Measurements from ENCODE around the gene UBR3.

The UBR3 gene

DNA sequence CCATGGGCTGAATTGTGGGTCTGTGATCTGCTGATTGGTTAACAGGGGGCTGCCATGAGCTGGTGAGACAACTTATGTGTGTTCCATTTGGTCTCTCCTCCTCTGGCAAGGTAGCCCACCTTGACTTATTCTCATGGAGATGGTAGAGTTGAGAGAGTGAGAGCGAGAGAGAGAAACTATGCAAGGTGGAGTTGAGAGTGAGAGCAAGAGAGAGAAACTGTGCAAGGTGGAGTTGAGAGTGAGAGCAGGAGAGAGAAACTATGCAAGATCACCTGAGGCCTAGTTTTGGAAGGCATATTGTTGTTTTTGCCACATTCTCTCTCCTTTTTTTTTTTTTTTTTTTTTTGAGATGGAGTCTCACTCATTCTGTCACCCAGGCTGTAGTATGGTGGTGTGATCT lies 155.7 kb downstream of the UBR3 start:
- DNase-seq (ENCODE audit: insufficient read length, low spot score) = no peak
- FAIRE-seq = no peak

DNA sequence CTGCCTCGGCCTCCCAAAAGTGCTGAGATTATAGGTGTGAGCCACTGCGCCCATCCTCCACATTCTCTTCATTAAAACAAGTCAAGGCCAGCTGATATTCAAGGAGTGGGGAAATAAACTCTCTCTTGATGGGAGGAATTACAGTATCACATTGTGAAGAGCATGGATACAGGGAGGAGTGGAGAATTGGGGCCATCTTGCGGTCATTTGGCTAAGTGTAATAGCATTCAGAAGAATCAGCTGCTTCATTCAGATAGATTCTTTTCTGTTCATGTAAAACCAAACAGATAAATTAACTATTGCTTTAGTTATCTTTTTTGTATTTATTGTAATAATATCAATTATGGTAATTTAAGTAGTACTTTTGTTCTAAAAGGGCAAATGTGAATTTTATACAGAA lies 156.3 kb downstream of the UBR3 start:
- DNase-seq (ENCODE audit: insufficient read length, low spot score) (no peak), FAIRE-seq (no peak)

DNA sequence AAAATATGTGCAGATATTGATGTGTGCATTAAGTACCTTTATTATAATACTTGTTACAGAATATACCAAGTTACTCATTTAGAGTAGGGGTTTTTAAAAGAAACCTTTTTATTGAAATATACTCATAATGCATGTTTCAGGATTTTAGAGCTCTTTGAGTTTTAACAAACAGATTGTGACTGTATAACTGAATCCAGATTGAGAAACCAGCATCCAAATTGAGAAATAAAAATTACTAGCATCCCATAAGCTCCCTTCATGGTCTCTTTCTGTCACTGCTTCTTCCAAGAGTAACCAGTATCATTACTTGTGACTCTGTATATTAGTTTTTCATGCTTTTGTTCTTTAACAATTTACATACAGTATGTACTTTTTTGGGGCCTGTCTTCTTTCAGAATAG lies 156.9 kb downstream of the UBR3 start:
- no peak for DNase-seq (ENCODE audit: insufficient read length, low spot score)
- no peak for FAIRE-seq

DNA sequence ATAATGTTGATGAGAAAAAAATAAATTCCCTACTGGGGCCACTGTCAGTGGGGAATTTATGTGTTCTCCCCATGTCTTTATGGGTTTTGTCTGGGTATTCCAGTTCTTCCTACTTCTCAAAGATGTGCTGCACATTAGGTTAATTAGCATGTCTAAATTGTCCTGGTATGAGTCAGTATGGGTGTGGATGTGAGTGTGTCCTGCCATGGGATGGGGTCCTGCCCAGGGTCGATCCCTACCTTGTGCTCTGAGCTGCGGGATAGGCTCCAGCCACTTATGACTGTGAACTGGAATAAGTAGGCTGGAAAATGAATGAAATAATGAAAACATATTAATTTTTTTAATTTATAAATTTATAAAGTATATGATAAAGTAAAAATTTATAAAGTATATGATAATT lies 167.5 kb downstream of the UBR3 start:
- DNase-seq (ENCODE audit: insufficient read length, low spot score) = no peak
- no peak for FAIRE-seq

DNA sequence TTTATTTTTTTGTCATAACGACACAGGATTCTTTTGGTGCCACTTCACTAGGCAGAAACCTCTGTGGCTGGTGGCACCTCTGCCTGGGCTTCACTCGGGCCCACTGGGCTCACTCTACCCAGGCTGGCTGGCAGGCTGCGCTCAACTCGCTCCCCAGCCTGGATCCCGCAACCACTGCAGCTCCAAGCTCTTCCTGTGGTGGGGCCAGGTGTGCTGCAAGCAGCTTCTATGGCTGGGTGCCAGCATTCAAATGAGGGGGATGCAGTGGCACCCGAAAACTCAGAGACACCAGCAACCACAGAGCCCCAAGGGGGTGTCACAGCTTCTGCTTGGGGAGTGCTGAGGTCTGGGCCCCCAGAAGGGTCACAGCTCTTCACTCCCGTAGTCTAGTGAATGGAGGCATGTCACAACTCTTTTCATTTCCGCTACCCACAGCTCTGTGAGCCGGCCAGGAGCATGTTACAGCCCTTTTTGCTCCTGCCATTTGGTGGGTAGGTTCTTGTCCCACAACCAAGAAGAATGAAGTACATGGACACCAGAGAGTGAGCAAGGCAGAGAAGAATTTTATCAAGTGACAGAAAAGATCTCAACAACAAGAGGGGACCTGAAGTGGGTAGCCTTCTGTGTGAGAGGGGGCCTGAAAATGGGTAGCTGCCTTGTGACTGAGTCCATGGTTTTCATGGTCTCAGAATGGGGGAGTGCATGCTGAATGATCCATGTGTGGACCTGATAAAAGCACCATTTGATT lies 170.1 kb downstream of the UBR3 start:
- DNase-seq (ENCODE audit: insufficient read length, low spot score) (no peak), FAIRE-seq (no peak)

DNA sequence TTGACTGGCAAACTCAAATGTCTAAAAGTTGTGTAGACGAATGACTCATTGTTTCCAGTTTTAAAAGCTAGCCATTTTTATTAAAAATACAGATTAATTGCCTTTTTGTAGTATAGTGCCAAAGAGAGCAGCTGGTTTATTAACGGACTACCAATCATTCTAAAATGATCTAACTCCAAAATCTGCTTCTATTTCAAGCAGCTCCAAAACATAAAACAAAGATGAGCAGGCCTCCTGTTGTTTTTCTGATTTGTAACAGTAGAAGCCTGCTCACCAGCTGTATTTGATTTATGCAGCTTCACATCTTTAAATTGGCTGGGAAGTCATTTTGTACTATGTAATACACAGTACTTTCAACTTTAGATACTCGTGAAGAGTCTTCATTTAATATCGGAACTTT lies 171.8 kb downstream of the UBR3 start:
- DNase-seq (ENCODE audit: insufficient read length, low spot score) (no peak), FAIRE-seq (no peak)

DNA sequence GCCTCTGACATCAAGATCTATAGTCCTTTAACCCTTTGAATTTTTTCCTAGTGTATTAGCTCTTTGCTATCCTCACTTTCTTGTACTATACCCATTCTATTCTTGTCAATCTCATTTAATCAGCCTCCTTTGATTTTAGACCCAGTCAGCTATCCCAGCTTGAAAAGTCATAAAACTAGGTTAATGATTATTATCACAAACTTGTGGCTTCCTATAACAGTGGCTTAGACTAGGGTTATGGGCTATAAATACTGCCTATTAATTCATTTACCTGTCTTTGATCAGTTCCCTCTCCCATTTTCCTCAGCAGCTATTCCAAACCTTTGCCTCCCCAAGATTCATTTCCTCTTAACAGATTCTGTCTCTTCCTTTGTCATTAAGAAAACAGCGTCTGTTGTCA lies 174.8 kb downstream of the UBR3 start:
- FAIRE-seq = no peak
- DNase-seq (ENCODE audit: insufficient read length, low spot score) = no peak

DNA sequence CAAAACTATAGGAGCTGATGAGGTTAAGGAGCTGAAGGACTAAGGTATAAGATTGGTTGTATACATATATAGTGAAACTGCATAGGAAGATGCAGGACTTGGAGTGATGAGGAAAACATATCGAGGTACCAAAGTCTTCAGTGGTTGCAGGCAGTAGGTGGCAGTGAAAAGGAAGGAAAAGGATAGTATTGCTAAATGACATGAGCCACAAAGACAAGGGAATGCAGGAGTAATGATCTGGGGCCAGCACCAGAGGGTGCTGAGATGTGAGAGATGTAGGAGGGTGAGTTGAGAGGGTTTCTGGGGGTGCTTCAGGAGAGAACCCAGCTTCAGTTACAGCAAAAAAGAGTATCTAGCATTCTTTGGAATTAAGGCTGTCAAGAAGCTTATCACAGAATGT lies 178.4 kb downstream of the UBR3 start:
- DNase-seq (ENCODE audit: insufficient read length, low spot score) = no peak
- no peak for FAIRE-seq

DNA sequence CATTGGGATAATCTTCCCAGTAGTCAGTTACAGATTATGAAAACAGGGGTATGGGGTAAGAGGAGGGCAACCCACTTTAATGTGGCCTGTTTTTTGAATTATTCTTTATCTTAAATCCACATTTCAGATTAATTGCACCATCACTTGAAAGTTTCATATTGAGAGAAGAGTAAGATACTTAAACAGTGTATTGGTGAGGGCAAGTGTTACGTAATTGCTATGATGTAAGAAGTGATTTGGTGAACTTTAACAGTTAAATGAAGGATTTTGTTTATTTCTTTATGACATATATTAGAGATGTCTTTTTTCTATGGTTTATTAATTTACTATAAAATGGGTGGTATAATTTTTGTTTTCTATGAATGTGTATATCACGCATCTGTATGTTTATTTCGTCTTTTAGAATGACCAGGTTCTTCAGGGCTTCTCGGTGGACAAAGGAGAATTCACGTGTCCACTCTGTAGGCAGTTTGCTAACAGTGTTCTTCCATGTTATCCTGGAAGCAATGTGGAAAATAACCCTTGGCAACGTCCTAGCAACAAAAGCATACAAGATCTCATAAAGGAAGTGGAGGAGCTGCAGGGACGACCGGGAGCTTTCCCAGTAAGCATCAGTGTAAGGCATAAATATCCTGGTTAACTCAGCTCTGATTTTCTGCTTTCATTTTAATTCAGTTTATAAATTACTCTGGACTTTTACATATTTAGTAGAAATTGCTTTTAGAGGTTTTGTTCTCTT lies 179.5 kb downstream of the UBR3 start:
- FAIRE-seq = no peak

DNA sequence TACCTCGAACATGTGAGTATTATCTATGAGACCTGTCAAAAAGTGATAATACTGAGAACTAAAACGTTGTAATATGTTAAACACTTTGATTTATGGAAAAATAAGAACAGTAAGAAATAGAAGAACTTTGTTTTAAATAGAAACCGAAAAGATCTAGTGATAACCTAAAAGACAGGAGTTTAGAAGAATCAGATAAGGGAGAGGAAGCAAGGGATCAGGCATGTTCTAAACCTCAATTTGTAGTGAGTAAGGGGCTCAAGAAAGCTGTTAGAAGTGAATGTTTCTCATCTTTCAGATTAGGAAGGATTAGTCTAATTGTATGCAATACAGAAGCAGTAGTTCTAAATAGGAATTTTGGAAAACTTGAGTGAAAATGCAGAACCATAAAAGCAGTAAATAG lies 182.0 kb downstream of the UBR3 start:
- FAIRE-seq = peak; percentile 68
- no peak for DNase-seq (ENCODE audit: insufficient read length, low spot score)

More for the DNA sequence above, 179.5 kb downstream of the UBR3 start:
- DNase-seq (ENCODE audit: insufficient read length, low spot score) = no peak

DNA sequence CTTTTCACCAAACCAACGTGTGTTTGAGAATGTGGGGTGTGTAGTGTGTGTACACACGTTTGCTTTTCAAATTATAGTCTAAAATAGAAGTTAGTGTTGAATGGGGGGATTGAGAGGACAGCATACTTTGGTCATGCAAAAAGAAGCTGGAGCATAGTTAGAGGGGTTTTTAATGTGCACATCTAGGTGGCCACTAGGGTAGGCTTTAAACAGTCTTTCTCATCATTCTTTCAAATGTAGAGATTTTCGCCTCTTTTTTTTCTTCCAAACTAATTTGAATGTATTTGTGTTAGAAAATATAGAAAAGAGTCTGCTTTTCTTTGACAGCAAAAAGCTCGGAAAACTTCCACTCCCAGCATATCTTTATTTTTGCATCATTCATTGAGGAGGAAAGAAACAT lies 185.5 kb downstream of the UBR3 start:
- FAIRE-seq (no peak), DNase-seq (ENCODE audit: insufficient read length, low spot score) (no peak)

DNA sequence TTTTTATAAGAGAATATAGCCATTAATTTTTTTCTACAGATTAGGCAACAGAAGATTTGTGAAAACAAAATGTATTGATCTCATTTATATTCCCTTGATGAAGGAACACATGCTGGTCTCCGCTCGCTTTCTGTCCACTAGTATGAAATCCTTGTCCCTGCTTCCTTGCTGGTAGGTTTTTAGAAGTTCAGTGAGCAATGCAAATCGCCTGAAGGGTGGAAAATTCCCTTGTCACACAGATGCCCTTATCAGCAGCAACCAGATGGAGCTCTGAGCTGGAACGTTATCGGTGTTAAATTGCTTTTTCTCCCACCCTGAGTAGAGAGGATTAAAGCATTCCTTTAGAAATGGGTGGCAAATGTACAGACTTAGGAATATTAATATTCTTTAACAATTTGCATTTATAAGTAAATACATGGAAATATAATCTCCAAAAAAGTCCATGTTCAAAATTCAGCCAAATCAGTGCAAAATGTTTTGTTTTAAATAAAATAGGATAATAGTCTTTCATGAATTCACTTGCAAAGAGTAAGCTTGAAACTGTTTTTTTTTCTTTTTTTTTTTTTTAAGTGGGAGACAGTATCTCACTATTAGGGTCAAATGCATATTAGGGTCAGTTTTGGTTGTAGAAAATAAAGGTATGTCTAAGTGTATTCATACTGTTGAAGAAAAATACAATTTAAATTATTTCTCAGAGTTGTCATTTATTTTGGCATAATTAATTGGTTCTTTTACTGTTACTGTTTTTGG lies 186.7 kb downstream of the UBR3 start:
- DNase-seq (ENCODE audit: insufficient read length, low spot score) = no peak
- no peak for FAIRE-seq

DNA sequence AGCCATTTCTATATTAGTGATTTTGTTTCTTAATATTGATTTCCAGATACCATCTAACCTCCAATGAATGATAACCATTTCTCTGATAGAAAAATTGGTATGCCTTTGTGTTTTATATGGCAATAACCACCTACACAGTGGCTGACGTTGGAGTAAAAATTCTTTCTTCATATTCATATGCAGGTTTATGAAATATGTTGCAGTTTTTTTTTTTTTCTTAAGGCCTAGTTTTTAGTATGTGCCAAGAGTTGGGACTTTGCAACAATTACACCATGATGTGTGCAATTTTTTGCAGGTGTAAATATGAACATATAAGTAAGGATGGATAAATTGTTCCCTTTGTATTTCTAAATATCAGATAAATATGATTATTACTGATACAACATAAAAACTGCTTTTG lies 187.5 kb downstream of the UBR3 start:
- DNase-seq (ENCODE audit: insufficient read length, low spot score) (no peak), FAIRE-seq (no peak)

DNA sequence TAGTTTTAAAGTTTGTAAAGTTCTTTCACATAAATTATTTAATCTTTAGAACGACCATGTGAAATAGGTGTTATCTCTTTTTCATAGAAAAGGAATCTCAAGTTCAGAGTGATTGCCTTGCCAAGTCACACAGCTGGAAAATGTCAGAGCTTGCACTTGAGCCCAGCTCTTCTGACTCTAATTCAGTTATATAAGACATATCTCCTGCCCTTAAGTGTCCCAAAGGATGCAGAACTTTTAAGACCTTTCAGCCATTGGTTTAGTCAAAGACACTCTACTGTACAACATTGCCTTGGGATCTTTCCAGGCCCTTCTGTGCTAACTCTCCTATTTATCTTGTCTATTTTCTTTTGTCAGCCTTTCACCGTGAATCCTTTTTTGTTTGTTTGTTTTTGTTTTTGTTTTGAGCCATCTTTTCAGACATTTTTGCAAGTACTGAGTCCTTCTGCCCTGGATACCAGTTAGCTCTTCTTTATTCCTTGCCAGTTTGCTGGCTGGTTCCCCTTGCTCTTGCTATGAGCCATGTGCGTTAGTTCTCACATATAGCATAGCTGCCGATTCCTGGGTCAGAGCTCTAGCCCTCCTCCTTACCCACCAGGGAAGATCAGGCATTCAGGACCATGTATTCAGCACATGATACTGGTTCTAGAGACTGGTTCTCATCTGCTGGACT lies 190.7 kb downstream of the UBR3 start:
- DNase-seq (ENCODE audit: insufficient read length, low spot score) (no peak), FAIRE-seq (no peak)

DNA sequence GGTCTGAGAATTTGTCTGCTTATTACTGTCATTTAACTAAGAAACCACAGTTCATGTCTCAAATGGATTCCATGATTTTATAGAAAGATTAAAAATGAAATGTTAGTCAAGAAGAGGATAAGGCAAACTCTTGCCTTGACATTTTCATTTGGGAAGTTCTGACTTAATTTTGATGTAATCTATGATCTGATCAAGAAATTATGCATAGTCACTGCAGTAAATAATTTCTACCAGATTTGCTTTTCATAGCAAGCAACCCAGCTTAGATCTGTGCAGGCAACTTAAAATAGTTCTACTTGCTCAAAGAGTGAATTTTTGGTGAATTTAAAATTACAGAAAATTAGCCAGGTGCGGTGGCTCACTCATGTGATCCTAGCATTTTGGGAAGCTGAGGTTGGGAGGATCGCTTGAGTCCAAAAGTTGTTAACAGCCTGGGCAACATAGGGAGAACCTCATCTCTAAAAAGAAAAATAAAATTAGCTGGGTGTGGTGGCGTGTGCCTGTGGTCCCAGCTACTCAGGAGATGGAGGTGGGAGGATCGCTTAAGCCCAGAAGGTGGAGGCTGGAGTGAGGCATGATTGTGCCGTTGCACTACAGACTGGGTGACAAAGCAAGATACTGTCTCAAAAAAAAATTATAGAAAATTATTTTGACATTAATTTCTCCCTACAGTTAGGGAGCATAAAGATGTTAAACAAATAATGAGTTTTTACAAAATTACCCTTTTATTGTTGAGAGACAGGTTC lies 192.0 kb downstream of the UBR3 start:
- FAIRE-seq = no peak

DNA sequence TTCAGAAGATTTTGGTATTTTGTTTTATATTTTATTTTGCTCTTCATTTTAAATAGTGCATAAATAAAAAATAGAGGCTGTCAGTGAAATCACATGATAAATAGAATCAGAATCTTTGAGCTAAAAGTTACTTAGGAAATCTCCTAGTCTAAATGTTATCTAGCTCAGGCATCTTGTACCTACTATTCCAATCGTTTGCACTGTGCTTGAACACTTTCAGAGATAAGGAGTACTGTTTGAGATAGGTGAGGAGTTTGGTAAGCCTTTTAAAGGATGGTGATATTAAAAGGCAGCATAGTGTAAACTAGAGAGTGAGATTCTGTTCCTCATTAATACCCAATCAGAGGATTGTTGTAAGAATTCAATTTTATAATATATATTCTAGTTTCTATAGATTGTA lies 193.5 kb downstream of the UBR3 start:
- DNase-seq (ENCODE audit: insufficient read length, low spot score) (no peak), FAIRE-seq (no peak)

More for the DNA sequence above, 192.0 kb downstream of the UBR3 start:
- no peak for DNase-seq (ENCODE audit: insufficient read length, low spot score)

DNA sequence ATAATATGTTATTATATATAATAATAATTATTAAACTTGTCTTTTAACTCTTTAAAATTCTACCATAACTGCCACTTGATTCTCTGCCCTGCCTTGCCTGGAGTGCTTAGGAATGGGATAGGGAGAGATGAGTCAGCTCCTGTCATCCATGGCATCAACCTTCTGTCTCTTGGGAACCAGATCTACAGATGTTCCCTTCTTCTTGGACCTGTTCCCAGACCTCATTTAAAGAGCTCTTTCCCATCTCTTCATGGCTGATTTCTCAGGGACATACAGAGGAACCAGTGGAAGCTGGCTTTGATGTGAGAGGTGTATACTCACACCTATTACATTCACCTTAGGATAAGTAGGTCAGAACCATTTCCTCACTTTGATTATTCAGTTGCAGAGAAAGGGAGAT lies 195.4 kb downstream of the UBR3 start:
- DNase-seq (ENCODE audit: insufficient read length, low spot score) (no peak), FAIRE-seq (no peak)

DNA sequence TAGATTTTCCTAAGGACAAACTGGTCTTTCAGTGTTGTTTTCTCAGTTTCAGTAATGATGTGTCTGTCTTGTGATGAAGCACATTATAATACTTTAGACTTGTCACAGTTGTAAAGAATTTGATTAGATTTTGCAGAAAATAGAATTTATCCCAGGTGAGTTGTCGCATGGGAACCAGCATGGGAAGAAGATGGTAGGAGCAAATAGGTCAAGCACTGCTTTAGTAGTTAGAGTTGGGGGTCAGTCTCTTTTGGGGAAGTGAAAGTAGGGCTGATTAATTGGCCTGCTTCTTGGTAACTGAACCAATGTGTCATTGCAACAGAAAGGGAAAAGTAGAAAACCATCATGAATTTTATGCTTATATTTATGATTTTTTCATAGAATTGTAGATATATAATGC lies 197.5 kb downstream of the UBR3 start:
- DNase-seq (ENCODE audit: insufficient read length, low spot score) (no peak), FAIRE-seq (peak; percentile 28)

DNA sequence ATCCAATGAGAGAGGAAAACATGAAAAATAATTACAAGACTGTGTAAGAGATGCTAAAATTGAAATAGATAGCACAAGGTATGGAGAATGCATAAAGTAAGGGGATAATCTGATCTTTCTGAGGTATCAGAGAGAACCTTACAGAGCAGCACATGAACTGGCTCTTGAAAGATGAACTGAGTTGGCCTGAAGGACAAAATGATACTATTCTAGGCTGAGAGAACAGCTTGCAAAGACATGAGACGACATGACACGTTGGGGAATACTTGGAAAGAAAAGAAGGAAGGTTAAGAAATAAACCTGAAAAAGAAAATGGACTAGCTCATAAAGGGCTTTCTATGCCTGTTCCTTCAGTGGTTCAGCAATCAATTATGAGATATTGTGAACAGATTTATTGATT lies 198.0 kb downstream of the UBR3 start:
- DNase-seq (ENCODE audit: insufficient read length, low spot score) (no peak), FAIRE-seq (no peak)

DNA sequence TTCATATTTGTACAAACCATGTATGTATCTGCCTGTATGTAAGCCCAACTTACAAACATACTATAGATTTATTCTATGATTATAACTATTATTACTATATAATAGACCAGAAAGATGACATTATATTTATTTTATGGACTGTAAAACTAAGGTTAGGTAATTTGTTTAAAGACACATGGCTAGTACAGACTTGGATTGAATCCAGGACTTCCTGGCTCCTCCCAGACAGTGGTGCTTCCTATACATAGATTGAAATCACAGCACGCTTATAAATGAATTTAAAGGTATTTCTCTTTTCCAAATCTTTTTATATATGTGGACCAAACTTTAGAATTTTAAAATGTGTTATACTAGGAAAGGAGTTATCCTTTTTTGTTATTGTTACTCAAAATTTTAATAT lies 199.1 kb downstream of the UBR3 start:
- DNase-seq (ENCODE audit: insufficient read length, low spot score) (no peak), FAIRE-seq (peak; percentile 28)

DNA sequence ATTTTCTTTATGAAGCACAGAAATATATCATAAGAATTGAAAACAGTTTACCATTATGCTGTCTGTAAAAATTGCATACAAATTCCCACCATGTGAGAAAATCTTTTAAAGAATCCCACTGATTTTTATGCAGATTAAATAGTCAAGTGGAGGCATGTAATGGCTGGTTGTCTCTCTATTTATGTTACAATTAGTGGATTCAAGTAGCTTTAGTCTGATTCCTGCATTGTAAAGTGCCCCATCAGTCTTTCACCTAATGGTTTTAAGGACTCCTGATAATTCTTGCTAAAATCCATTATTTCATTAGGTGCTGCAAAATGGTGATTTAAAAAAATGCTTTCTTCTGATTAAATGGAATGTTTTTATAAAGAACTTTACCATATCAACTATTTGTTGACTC lies 202.3 kb downstream of the UBR3 start:
- FAIRE-seq = no peak
- no peak for DNase-seq (ENCODE audit: insufficient read length, low spot score)
